Right atrium auricular region (tissue), 2 donors: ENCODE measurements around the gene FFAR2. TPM values are rescaled to one million over a fixed set of nuclear protein-coding genes. Genes with fewer than 3 reads are reported as not detected.

ENCODE experiments used
- DNase-seq: peaks from one replicate; pipeline ENCODE4 v3.0.0-alpha.2; 2019; ENCODE audit warnings: low spot score
- H3K27ac ChIP-seq, 2 donors: fragments of 200-600 bp; sonication (generic); 1 replicate in 1 of 2; 2 replicates in 1 of 2; pipeline ENCODE4 v1.5.1; 2016 to 2019
- H3K27me3 ChIP-seq, 2 donors: fragments of 200-600 bp; sonication (generic); one replicate each; pipeline versions ENCODE4 v1.5.1 to v1.6.0; 2017 to 2019
- H3K36me3 ChIP-seq: fragments of 200-600 bp; sonication (generic); one replicate; pipeline ENCODE4 v1.5.1; 2016
- H3K4me1 ChIP-seq, 2 donors: fragments of 200-600 bp; sonication (generic); one replicate each; pipeline versions ENCODE4 v1.5.1 to v1.6.0; 2017 to 2019
- H3K4me3 ChIP-seq, 2 donors: fragments of 200-600 bp; sonication (generic); 1 replicate in 1 of 2; 2 replicates in 1 of 2; pipeline ENCODE4 v1.5.1; 2017 to 2019; ENCODE audit warnings: mild to moderate bottlenecking in 1 of 2, moderate library complexity in 1 of 2
- H3K9me3 ChIP-seq, 2 donors: fragments of 200-600 bp; sonication (generic); one replicate each; pipeline ENCODE4 v1.5.1; 2019
- CTCF ChIP-seq, 2 donors: fragments of 200-600 bp; sonication (generic); IDR thresholded peaks; one replicate each; pipeline ENCODE4 v1.5.1; 2019; ENCODE audit warnings: antibody characterized with exemption in 2 of 2
- total RNA-seq, 2 donors: library from RNA; depleted of rRNA; stranded (reverse); fragments of >200 nt; gene quantifications; one replicate each; pipeline ENCODE4 v1.1.0, GENCODE V29; 2016

Gene FFAR2
- total RNA-seq, 2 donors from 2014 or later: 0.20 TPM; not detected in 1

- Histone ChIP-seq H3K9me3 (no peaks in the 10 kb centered on the region), H3K27me3 (no peaks in the 10 kb centered on the region), H3K27ac (no peak overlapping the region), H3K4me3 (no peak overlapping the region), H3K36me3 (no peaks in the 10 kb centered on the region), H3K4me1 (no peaks in the 10 kb centered on the region)
- no peak for DNase-seq
- no peak for TF ChIP-seq CTCF (IDR thresholded peaks at IDR 0.05)
These were observed 40.6 kb downstream of the FFAR2 start for GRCh38 chr19:35488677-35489076.

- H3K4me1 ChIP-seq: peaks cover 0 to 4% of the 10 kb centered on the region in 2 donors
- no peaks in the 10 kb centered on the region for H3K9me3 ChIP-seq
- H3K36me3 ChIP-seq: no peaks in the 10 kb centered on the region
- no peak for TF ChIP-seq CTCF (IDR thresholded peaks at IDR 0.05)
- DNase-seq: no peak
- H3K27ac ChIP-seq: no peak within 1 kb of the TSS
- no peak within 1 kb of the TSS for H3K4me3 ChIP-seq
- H3K27me3 ChIP-seq: no peaks in the 10 kb centered on the region
These were observed 42.3 kb downstream of the FFAR2 start, which contains the start of gene KRTDAP for GRCh38 chr19:35490364-35490763. TSS of gene KRTDAP (minus strand) at chr19:35490464. CDS start at chr19:35490442, 22 bp downstream.

GRCh38 chr19:35491836-35492360, 43.8 kb downstream of the FFAR2 start:
- Histone ChIP-seq H3K4me1 (peaks cover 0 to 6% of the 10 kb centered on the region in 2 donors), H3K27me3 (no peaks in the 10 kb centered on the region), H3K36me3 (no peaks in the 10 kb centered on the region), H3K4me3 (no peak overlapping the region), H3K9me3 (no peaks in the 10 kb centered on the region), H3K27ac (no peak overlapping the region)
- no peak for TF ChIP-seq CTCF (IDR thresholded peaks at IDR 0.05)
- DNase-seq: no peak

GRCh38 chr19:35493971-35494370, 45.9 kb downstream of the FFAR2 start:
- no peak for TF ChIP-seq CTCF (IDR thresholded peaks at IDR 0.05)
- Histone ChIP-seq H3K27ac (no peak overlapping the region), H3K4me3 (no peak overlapping the region), H3K9me3 (no peaks in the 10 kb centered on the region), H3K27me3 (no peaks in the 10 kb centered on the region), H3K36me3 (no peaks in the 10 kb centered on the region), H3K4me1 (peaks cover 0 to 6% of the 10 kb centered on the region in 2 donors)
- no peak for DNase-seq

- H3K4me1 ChIP-seq: peaks cover 0 to 6% of the 10 kb centered on the region in 2 donors
- no peak overlapping the region for H3K27ac ChIP-seq
- no peaks in the 10 kb centered on the region for H3K36me3 ChIP-seq
- H3K4me3 ChIP-seq: no peak overlapping the region
- no peaks in the 10 kb centered on the region for H3K9me3 ChIP-seq
- peak; percentile 69 for DNase-seq
- no peaks in the 10 kb centered on the region for H3K27me3 ChIP-seq
- TF ChIP-seq CTCF (IDR thresholded peaks at IDR 0.05): peak; percentile 96 to 98
These were observed 47.3 kb downstream of the FFAR2 start for GRCh38 chr19:35495107-35496064.
